NOMO-1 treated with DMSO at 0.1 percent for 48 hours (cell line): ENCODE data around the gene FNDC11.
"Not testable (repeated sequence)": the region's sequence is repeated elsewhere in the genome, so short reads cannot be mapped to it uniquely, and the experiment has no call there.

ENCODE experiments used
- DNase-seq: peaks from one replicate; lab custom pipeline; 2025; ENCODE audit not compliant: unreplicated experiment; lab: John Stamatoyannopoulos, UW

The FNDC11 gene

GRCh38 chr20:63596423-63596822, 42.5 kb downstream of the FNDC11 start:
- DNase-seq: no peak

- no peak for DNase-seq
Measured at GRCh38 chr20:63597651-63598478, 43.9 kb downstream of the FNDC11 start.

- no peak for DNase-seq
Measured at GRCh38 chr20:63598479-63599395, 44.8 kb downstream of the FNDC11 start.

- no peak for DNase-seq
Measured at GRCh38 chr20:63599396-63600050, 45.6 kb downstream of the FNDC11 start.

- not testable (repeated sequence) for DNase-seq
Measured at GRCh38 chr20:63601679-63602078, 47.7 kb downstream of the FNDC11 start.

GRCh38 chr20:63602321-63602720, 48.4 kb downstream of the FNDC11 start:
- DNase-seq: no peak
